ENCODE results near the gene LGR5.

- TF ChIP-seq CTCF (IDR thresholded peaks at IDR 0.05; ENCODE audit: insufficient read depth, low read depth, low read length) (no peak), EZH2 (IDR thresholded peaks at IDR 0.05; ENCODE audit: insufficient read depth, low read length) (no peak)
Observed at GRCh38 chr12:71552728-71553501, 113.3 kb downstream of the LGR5 start.
